ENCODE data around the gene RDH11.

Gene RDH11

GRCh38 chr14:67644428-67644827 is 51.1 kb downstream of the RDH11 start:
- no peak for DNase-seq

DNA sequence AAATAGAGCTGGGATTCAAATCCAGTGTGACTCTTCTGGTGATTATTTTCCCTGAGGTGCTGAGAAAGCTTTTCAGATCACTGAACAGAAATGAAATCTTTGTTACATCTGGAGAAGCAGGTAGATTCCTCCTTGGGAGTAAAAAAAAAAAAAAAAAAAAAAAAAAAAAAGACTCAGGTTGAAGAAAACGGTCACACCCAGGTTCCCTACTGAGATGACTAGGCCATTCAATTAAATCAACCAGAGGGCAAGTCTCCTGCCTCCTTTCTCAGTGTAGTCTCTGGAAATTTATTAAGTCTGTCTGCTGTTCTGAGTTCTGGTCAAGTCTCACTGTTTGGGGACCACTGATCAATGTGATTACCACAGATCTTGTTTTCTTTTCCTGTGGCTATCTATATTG is 51.9 kb downstream of the RDH11 start:
- no peak for DNase-seq

GRCh38 chr14:67641902-67642749 is 53.4 kb downstream of the RDH11 start:
- no peak for DNase-seq

GRCh38 chr14:67641480-67641879 is 54.1 kb downstream of the RDH11 start:
- no peak for DNase-seq

DNA sequence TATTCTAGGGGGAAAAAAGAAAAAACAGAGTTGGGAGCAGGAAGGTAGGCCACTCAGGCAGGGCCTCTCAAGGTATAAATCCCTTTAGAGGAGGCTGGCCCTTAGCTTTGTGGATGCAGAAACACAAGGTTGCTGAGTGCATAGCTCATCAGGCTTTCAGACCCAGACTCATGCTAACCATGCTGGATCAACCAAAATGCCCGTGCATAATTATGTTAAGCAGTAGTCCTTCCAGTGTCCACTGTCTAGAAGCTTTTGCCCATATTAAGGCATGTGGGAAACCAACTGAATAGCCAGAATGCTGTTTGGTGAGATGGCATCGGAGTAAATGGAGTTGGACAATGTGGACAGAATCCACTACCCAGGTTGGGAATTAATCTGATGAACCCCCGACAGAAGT is 56.9 kb downstream of the RDH11 start:
- DNase-seq, result no peak

GRCh38 chr14:67636361-67636919 is 59.1 kb downstream of the RDH11 start:
- no peak for DNase-seq

GRCh38 chr14:67633451-67634147 is 62.0 kb downstream of the RDH11 start:
- DNase-seq, result no peak

- DNase-seq, result no peak
Observed at GRCh38 chr14:67630938-67631337, 64.6 kb downstream of the RDH11 start.

- no peak for DNase-seq
Observed at GRCh38 chr14:67630186-67630585, 65.4 kb downstream of the RDH11 start.

GRCh38 chr14:67627519-67627918 is 68.0 kb downstream of the RDH11 start:
- no peak for DNase-seq

All from CD4-positive, alpha-beta T cell treated with Interferon gamma for 1 hour (primary cell).